Measurements from ENCODE around the gene ABCC1.

DNA sequence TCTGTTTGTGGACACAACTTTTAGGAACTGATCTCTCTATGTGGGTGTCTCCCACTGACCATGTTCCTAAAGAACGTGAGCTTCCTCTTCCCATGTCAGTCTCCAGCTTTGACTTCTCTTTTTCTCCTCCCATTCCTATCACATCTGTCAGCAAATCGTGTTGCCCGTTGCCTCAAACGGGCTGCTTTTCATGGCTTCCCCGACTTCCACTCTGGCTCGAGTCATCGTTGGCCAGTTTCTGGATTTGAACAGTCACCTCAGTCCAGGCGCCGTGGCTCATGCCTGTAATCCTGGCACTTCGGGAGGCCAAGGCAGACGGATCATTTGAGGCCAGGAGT lies 5.4 kb downstream of the ABCC1 start:
- no peak for TF ChIP-seq CTCF (IDR thresholded peaks at IDR 0.05; ENCODE audit: control extremely low read depth in 1 of 3, insufficient read depth in 1 of 3, low read depth in 1 of 3, low read length in 3 of 3)
- TF ChIP-seq BCL11A (IDR thresholded peaks at IDR 0.05; ENCODE audit: low read depth in 2 of 2, low read length in 2 of 2): no peak
- no peak for TF ChIP-seq HDAC2 (IDR thresholded peaks at IDR 0.05; ENCODE audit: borderline replicate concordance in 1 of 2, low read depth in 2 of 2, low read length in 2 of 2)
- TF ChIP-seq FOSL1 (IDR thresholded peaks at IDR 0.05; ENCODE audit: insufficient read depth, low read depth, low read length): no peak
- TF ChIP-seq POLR2AphosphoS5 (IDR thresholded peaks at IDR 0.05; ENCODE audit: low read depth, low read length): no peak
- TF ChIP-seq EP300 (IDR thresholded peaks at IDR 0.05; ENCODE audit: borderline replicate concordance in 1 of 2, low read depth in 2 of 2, low read length in 2 of 2): no peak
